ENCODE results near the gene PRR9.
A peak's percentile ranks its signal among the peaks of the same experiment; 100 is the strongest.

Gene PRR9

GRCh38 chr1:153260585-153261280 lies 43.3 kb downstream of the PRR9 start:
- peak; percentile 83 for FAIRE-seq
- peak; percentile 63 for TF ChIP-seq SPI1 (IDR thresholded peaks at IDR 0.05; ENCODE audit: low read depth, low read length)
- TF ChIP-seq POLR2AphosphoS5 (IDR thresholded peaks at IDR 0.05; ENCODE audit: low read depth, low read length): no peak
- DNase-seq (ENCODE audit: insufficient read length, low spot score): no peak

GRCh38 chr1:153261281-153262069 lies 44.1 kb downstream of the PRR9 start:
- TF ChIP-seq TAF1 (IDR thresholded peaks at IDR 0.05; ENCODE audit: low read depth, low read length) (no peak), POU2F2 (IDR thresholded peaks at IDR 0.05; ENCODE audit: low read depth, low read length) (no peak), POLR2A (IDR thresholded peaks at IDR 0.05; ENCODE audit: low read depth, low read length) (no peak), PAX5 (IDR thresholded peaks at IDR 0.05; ENCODE audit: insufficient read depth, low read length, severe bottlenecking) (no peak), SPI1 (IDR thresholded peaks at IDR 0.05; ENCODE audit: low read depth, low read length) (no peak), POLR2AphosphoS5 (IDR thresholded peaks at IDR 0.05; ENCODE audit: low read depth, low read length) (no peak)
- DNase-seq (ENCODE audit: insufficient read length, low spot score): no peak
- peak; percentile 16 for FAIRE-seq

- TF ChIP-seq POLR2AphosphoS5 (IDR thresholded peaks at IDR 0.05; ENCODE audit: low read depth, low read length) (no peak), SPI1 (IDR thresholded peaks at IDR 0.05; ENCODE audit: low read depth, low read length) (no peak), TAF1 (IDR thresholded peaks at IDR 0.05; ENCODE audit: low read depth, low read length) (no peak), POU2F2 (IDR thresholded peaks at IDR 0.05; ENCODE audit: low read depth, low read length) (no peak), PAX5 (IDR thresholded peaks at IDR 0.05; ENCODE audit: insufficient read depth, low read length, severe bottlenecking) (no peak), POLR2A (IDR thresholded peaks at IDR 0.05; ENCODE audit: low read depth, low read length) (no peak)
- FAIRE-seq: peak; percentile 67
- DNase-seq (ENCODE audit: insufficient read length, low spot score): no peak
Observed at GRCh38 chr1:153262070-153262366, 44.6 kb downstream of the PRR9 start.

- no peak for DNase-seq (ENCODE audit: insufficient read length, low spot score)
- FAIRE-seq: no peak
- TF ChIP-seq TAF1 (IDR thresholded peaks at IDR 0.05; ENCODE audit: low read depth, low read length): no peak
- TF ChIP-seq SPI1 (IDR thresholded peaks at IDR 0.05; ENCODE audit: low read depth, low read length): peak; percentile 95
Observed at GRCh38 chr1:153262462-153263157, 45.2 kb downstream of the PRR9 start.

- DNase-seq (ENCODE audit: insufficient read length, low spot score) (no peak), FAIRE-seq (no peak)
- no peak for TF ChIP-seq POLR2A (IDR thresholded peaks at IDR 0.05; ENCODE audit: low read depth, low read length)
- no peak for TF ChIP-seq SPI1 (IDR thresholded peaks at IDR 0.05; ENCODE audit: low read depth, low read length)
- TF ChIP-seq POU2F2 (IDR thresholded peaks at IDR 0.05; ENCODE audit: low read depth, low read length): no peak
- no peak for TF ChIP-seq PAX5 (IDR thresholded peaks at IDR 0.05; ENCODE audit: insufficient read depth, low read length, severe bottlenecking)
- TF ChIP-seq TAF1 (IDR thresholded peaks at IDR 0.05; ENCODE audit: low read depth, low read length): no peak
- no peak for TF ChIP-seq POLR2AphosphoS5 (IDR thresholded peaks at IDR 0.05; ENCODE audit: low read depth, low read length)
Observed at GRCh38 chr1:153265457-153265856, 48.1 kb downstream of the PRR9 start.

Data from GM12891 (cell line).